Tibial artery (tissue), 4 donors: ENCODE data around the gene MEDAG.

Experiments used
- DNase-seq, 2 donors: peaks; one replicate each; pipeline ENCODE4 v3.0.0-alpha.2; 2019
- H3K27ac ChIP-seq, 2 donors: fragments of 200-600 bp; sonication (generic) in 1 of 2; 1 replicate in 1 of 2; 2 replicates in 1 of 2; pipeline ENCODE4 v1.5.1; 2018 to 2019; ENCODE audit warnings: mild to moderate bottlenecking in 1 of 2
- H3K27me3 ChIP-seq, 2 donors: fragments of 200-600 bp; sonication (generic) in 1 of 2; one replicate each; pipeline versions ENCODE4 v1.5.1 to v1.6.0; 2016 to 2019
- H3K36me3 ChIP-seq, 3 donors: fragments of 200-600 bp; sonication (generic) in 2 of 3; one replicate each; pipeline ENCODE4 v1.5.1; 2016 to 2019; ENCODE audit warnings: mild to moderate bottlenecking in 2 of 3
- H3K4me1 ChIP-seq, 4 donors: fragments of 200-600 bp; sonication (generic) in 2 of 4; 1 replicate in 3 of 4; 2 replicates in 1 of 4; pipeline ENCODE4 v1.5.1; 2016 to 2019
- H3K4me3 ChIP-seq, 2 donors: fragments of 200-600 bp; sonication (generic) in 1 of 2; 1 replicate in 1 of 2; 2 replicates in 1 of 2; pipeline ENCODE4 v1.5.1; 2018 to 2019; ENCODE audit warnings: mild to moderate bottlenecking in 2 of 2
- H3K9me3 ChIP-seq, 3 donors: fragments of 200-600 bp; sonication (generic) in 1 of 3; one replicate each; pipeline ENCODE4 v1.5.1; 2016 to 2019
- CTCF ChIP-seq, 2 experiments: fragments of 200-600 bp in 1 of 2; fragments of 450-650 bp in 1 of 2; IDR thresholded peaks; one replicate each; pipeline ENCODE4 v1.5.1; 2017 to 2019; ENCODE audit warnings: antibody characterized with exemption in 2 of 2, mild to moderate bottlenecking in 1 of 2, moderate library complexity in 1 of 2
- intact Hi-C: fragments of 100-400 bp; cut with DNase I; formaldehyde crosslinking; loops from one replicate; pipeline ENCODE4 v1.15.0; 2023; ENCODE audit warnings: low total_unique reads

Gene MEDAG

GRCh38 chr13:30918662-30919405 lies 12.8 kb downstream of the MEDAG start:
- H3K36me3 ChIP-seq, result peaks cover 37 to 53% (median 45%) of the 10 kb centered on the region in 3 donors
- H3K9me3 ChIP-seq, result no peaks in the 10 kb centered on the region
- no peak overlapping the region for H3K27ac ChIP-seq
- intact Hi-C loops, result no loop called here
- no peak for DNase-seq
- no peak overlapping the region for H3K4me3 ChIP-seq
- TF ChIP-seq CTCF (IDR thresholded peaks at IDR 0.05), result no peak
- H3K4me1 ChIP-seq, result peaks cover 0 to 10% (median 0%) of the 10 kb centered on the region in 4 donors
- no peaks in the 10 kb centered on the region for H3K27me3 ChIP-seq

GRCh38 chr13:30920162-30920909 lies 14.3 kb downstream of the MEDAG start:
- Histone ChIP-seq H3K9me3 (no peaks in the 10 kb centered on the region), H3K27me3 (no peaks in the 10 kb centered on the region), H3K4me1 (peaks cover 0 to 10% (median 0%) of the 10 kb centered on the region in 4 donors), H3K27ac (no peak overlapping the region), H3K36me3 (peaks cover 49 to 63% (median 60%) of the 10 kb centered on the region in 3 donors), H3K4me3 (no peak overlapping the region)
- DNase-seq, result no peak
- TF ChIP-seq CTCF (IDR thresholded peaks at IDR 0.05), result no peak
- intact Hi-C loops, result no loop called here

GRCh38 chr13:30923418-30923817 lies 17.3 kb downstream of the MEDAG start:
- no peak for DNase-seq
- H3K4me3 ChIP-seq, result no peak overlapping the region
- intact Hi-C loops, result no loop called here
- no peak for TF ChIP-seq CTCF (IDR thresholded peaks at IDR 0.05)
- no peak overlapping the region for H3K27ac ChIP-seq
- no peaks in the 10 kb centered on the region for H3K4me1 ChIP-seq
- no peaks in the 10 kb centered on the region for H3K9me3 ChIP-seq
- H3K27me3 ChIP-seq, result no peaks in the 10 kb centered on the region
- H3K36me3 ChIP-seq, result peaks cover 48 to 63% (median 56%) of the 10 kb centered on the region in 3 donors

GRCh38 chr13:30924721-30925120 lies 18.6 kb downstream of the MEDAG start:
- no peaks in the 10 kb centered on the region for H3K27me3 ChIP-seq
- H3K27ac ChIP-seq, result no peak overlapping the region
- H3K36me3 ChIP-seq, result peaks cover 35 to 57% (median 45%) of the 10 kb centered on the region in 3 donors
- no peaks in the 10 kb centered on the region for H3K9me3 ChIP-seq
- no peaks in the 10 kb centered on the region for H3K4me1 ChIP-seq
- no peak overlapping the region for H3K4me3 ChIP-seq
- no peak for DNase-seq
- intact Hi-C loops, result no loop called here
- TF ChIP-seq CTCF (IDR thresholded peaks at IDR 0.05), result no peak

- H3K27me3 ChIP-seq, result no peaks in the 10 kb centered on the region
- no peak overlapping the region for H3K4me3 ChIP-seq
- no peak overlapping the region for H3K27ac ChIP-seq
- H3K9me3 ChIP-seq, result no peaks in the 10 kb centered on the region
- H3K4me1 ChIP-seq, result no peaks in the 10 kb centered on the region
- intact Hi-C loops, result no loop called here
- no peak for DNase-seq
- TF ChIP-seq CTCF (IDR thresholded peaks at IDR 0.05), result no peak
- peaks cover 35 to 57% (median 45%) of the 10 kb centered on the region in 3 donors for H3K36me3 ChIP-seq
Observed at GRCh38 chr13:30925429-30925828, 19.4 kb downstream of the MEDAG start.
